ENCODE data around the gene FMNL3.

FMNL3 gene

DNA sequence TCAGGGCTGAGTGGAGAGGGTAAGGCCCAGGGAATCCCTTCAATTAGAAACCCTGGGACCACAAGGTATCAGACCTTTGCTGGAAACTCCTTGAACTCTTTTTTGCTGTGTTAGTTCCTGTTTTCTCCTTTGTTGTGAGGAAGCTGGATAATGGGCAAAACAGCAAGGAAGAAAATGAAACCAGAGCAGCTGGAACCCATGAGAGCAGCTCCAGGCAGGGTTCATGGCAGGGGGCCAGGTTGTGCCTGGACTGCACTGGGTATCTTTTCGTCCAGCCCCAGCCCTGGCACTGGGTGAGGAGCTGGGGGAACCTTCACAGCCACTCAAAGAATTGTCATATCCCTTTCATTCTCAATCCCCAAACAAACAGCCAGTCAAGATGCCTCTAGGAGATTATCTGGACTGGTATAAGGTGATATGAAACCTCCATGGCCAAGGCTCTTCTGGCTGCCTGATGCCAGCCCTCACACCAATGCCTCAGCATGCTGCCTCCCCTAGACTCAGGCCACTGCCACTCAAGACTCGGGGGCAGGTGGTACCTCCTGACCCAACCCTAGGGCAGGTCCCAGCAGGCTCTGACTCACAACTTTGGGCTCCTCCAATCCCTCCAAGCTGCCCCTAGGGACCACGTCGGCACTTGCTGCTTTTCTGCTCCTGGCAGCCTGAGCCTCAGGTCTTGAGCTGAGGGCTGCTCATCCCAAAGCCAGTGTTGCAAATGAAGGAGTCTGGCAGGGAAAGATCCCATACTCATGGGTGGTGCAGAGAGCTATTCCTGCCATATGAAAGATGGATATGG lies 118.3 kb downstream of the FMNL3 start:
- DNase-seq (ENCODE audit: low read depth): no peak

DNA sequence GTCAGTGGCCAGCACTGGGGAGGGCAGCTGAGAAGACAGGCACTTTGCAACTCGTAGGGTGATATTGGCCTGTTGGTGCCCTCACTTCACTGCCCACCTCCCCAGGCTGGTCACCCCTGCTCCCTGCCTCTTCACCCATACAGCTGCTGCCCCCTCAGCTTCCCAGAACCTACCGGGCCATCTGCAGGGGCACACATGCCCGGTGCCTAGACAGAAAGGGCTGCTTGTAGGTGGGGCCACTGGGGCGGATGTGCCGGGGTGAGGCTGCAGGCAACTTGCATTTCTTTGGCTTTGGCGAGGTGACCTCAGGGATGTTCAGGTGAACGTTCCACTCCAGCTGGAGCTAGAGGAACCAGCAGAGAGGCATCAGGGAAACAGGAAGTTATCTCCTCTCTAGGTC lies 118.9 kb downstream of the FMNL3 start:
- no peak for DNase-seq (ENCODE audit: low read depth)

- no peak for DNase-seq (ENCODE audit: low read depth)
These were observed 119.9 kb downstream of the FMNL3 start for GRCh38 chr12:49587174-49587908.

All from activated T-cell treated with anti-CD3 and anti-CD28 coated beads for 24 hours (primary cell).